SK-N-SH (cell line): ENCODE results near the gene SIN3A.

ENCODE experiments used
- RCOR1 ChIP-seq: fragments of 150-350 bp; IDR thresholded peaks from 2 replicates; pipeline ENCODE4 v1.6.1; 2017; ENCODE audit warnings: antibody characterized with exemption, low read length
- RFX5 ChIP-seq: IDR thresholded peaks from 2 replicates; pipeline ENCODE4 v1.6.1; 2012; ENCODE audit warnings: mild to moderate bottlenecking, improper control_type of control experiment, low read length
- TF ChIP-seq, protein P1 (sequence below): fragments of 200-600 bp; sonication (generic); IDR thresholded peaks from 2 replicates; pipeline ENCODE4 v1.6.1; 2017; ENCODE audit warnings: antibody characterized with exemption, mild to moderate bottlenecking, moderate library complexity

DNA sequence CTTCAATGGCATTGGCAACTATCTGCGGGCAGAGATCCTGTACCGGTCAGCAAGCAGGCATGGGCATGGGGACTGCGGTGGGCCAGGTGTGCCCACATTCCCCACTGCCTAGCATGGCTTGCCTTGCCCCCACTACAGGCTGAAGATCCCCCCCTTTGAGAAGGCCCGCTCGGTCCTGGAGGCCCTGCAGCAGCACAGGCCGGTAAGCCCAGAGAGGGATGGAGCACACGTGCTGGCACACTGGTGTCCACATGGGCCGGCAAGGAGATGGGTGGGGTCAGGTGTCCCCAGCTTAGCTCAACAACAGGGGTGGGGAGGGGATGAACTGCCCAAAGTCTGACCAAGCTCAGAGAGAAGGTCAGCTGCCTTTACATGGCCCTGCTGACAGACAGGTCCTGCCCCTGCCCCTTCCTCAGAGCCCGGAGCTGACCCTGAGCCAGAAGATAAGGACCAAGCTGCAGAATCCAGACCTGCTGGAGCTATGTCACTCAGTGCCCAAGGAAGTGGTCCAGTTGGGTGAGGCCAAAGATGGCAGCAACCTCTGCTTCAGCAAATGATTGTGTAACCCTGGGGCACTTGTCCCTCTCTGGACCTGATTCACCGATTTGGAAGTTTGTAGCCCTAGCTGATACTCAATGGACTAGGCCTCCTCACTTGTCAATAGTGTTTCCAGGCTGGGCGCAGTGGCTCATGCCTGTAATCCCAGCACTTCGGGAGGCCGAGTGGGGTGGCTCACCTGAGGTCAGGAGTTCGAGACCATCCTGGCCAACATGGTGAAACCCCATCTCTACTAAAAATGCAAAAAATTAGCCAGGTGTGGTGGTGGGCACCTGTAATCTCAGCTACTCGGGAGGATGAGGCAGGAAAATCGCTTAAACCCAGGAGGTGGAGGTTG, 99.1 kb downstream of the SIN3A start:
- TF ChIP-seq RFX5 (no peak), RCOR1 (no peak)
- TF ChIP-seq, protein P1, sequence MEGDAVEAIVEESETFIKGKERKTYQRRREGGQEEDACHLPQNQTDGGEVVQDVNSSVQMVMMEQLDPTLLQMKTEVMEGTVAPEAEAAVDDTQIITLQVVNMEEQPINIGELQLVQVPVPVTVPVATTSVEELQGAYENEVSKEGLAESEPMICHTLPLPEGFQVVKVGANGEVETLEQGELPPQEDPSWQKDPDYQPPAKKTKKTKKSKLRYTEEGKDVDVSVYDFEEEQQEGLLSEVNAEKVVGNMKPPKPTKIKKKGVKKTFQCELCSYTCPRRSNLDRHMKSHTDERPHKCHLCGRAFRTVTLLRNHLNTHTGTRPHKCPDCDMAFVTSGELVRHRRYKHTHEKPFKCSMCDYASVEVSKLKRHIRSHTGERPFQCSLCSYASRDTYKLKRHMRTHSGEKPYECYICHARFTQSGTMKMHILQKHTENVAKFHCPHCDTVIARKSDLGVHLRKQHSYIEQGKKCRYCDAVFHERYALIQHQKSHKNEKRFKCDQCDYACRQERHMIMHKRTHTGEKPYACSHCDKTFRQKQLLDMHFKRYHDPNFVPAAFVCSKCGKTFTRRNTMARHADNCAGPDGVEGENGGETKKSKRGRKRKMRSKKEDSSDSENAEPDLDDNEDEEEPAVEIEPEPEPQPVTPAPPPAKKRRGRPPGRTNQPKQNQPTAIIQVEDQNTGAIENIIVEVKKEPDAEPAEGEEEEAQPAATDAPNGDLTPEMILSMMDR, result no peak
